ENCODE data around the gene SPARCL1.
A peak's percentile ranks its signal among the peaks of the same experiment; 100 is the strongest.
"Not testable (repeated sequence)": the region's sequence is repeated elsewhere in the genome, so short reads cannot be mapped to it uniquely, and the experiment has no call there.

SPARCL1 gene

GRCh38 chr4:87462102-87462501 is 67.1 kb downstream of the SPARCL1 start:
- no peak for DNase-seq (ENCODE audit: low read depth, low spot score)
- H3K27ac ChIP-seq = no peak overlapping the region

GRCh38 chr4:87461281-87461700 is 67.9 kb downstream of the SPARCL1 start:
- peak; percentile 16 for DNase-seq (ENCODE audit: low read depth, low spot score)
- H3K27ac ChIP-seq = peak overlapping the region; percentile 34

DNA sequence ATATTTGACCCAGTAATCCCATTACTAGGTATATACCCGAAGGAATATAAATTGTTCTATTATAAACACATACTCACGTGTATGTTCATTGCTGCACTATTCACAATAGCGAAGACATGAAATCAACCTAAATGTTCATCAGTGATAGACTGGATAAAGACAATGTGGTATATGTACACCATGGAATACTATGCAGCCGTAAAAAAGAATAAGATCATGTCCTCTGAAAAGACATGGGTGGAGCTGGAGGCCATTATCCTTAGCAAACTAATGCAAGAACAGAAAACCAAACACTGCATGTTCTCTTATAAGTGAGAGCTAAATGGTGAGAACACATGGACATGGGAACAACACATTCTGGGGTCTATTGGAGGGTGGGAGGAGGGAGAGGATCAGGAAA is 70.3 kb downstream of the SPARCL1 start:
- no peak overlapping the region for H3K27ac ChIP-seq
- DNase-seq (ENCODE audit: low read depth, low spot score) = no peak

GRCh38 chr4:87451537-87451936 is 77.6 kb downstream of the SPARCL1 start:
- H3K27ac ChIP-seq = no peak overlapping the region
- DNase-seq (ENCODE audit: low read depth, low spot score) = no peak

- not testable (repeated sequence) for DNase-seq (ENCODE audit: low read depth, low spot score); H3K27ac ChIP-seq
Observed at GRCh38 chr4:87446375-87446774, 82.8 kb downstream of the SPARCL1 start.

GRCh38 chr4:87445964-87446363 is 83.2 kb downstream of the SPARCL1 start:
- no peak for DNase-seq (ENCODE audit: low read depth, low spot score)
- H3K27ac ChIP-seq = no peak overlapping the region

DNA sequence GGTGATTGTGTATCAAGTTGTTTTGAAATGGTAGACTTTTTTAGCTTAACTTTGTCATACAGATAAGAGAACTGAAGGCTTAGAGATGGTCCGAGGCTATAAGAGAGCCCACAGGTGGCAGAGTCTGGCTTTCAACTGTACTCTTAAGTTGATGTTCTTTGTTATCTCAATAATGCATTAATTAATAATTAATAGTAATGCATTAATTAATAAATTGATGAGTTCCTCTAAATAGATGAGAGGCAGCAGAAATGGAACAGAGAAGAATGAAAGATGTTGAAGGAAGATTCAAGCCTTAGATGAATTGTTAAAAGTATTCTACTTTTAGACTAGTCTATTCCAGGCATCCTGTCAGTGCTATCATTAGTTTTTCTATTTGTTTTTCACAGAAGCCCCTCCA is 84.4 kb downstream of the SPARCL1 start:
- H3K27ac ChIP-seq = no peak overlapping the region
- DNase-seq (ENCODE audit: low read depth, low spot score) = no peak

- no peak for DNase-seq (ENCODE audit: low read depth, low spot score)
- H3K27ac ChIP-seq = no peak overlapping the region
Observed at GRCh38 chr4:87442889-87443288, 86.3 kb downstream of the SPARCL1 start.

- H3K27ac ChIP-seq = no peak overlapping the region
- no peak for DNase-seq (ENCODE audit: low read depth, low spot score)
Observed at GRCh38 chr4:87433342-87433741, 95.8 kb downstream of the SPARCL1 start.

GRCh38 chr4:87430038-87430437 is 99.1 kb downstream of the SPARCL1 start:
- DNase-seq (ENCODE audit: low read depth, low spot score) = no peak

GRCh38 chr4:87428979-87429378 is 100.2 kb downstream of the SPARCL1 start:
- H3K27ac ChIP-seq = no peak overlapping the region
- DNase-seq (ENCODE audit: low read depth, low spot score) = no peak

More at GRCh38 chr4:87430038-87430437, 99.1 kb downstream of the SPARCL1 start:
- no peak overlapping the region for H3K27ac ChIP-seq

DNA sequence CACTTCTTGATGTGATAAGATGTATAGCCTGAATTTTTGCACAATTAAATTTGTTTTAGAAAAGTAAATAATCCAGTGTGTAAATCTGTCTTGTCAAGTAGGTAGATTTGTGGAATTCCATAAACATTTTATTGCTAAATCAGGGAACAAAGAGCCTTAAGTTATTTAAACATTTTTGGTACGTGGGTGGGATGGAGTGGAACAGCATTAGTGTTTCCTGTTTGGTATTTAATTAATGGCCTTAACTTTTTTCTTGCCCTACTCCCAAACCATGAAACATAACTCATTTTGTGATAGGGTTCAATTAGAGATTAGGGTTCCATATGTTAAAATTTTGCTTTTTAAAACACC is 101.7 kb downstream of the SPARCL1 start:
- DNase-seq (ENCODE audit: low read depth, low spot score) = no peak
- H3K27ac ChIP-seq = no peak overlapping the region

- DNase-seq (ENCODE audit: low read depth, low spot score) = no peak
Observed at GRCh38 chr4:87426865-87427517, 102.2 kb downstream of the SPARCL1 start.

GRCh38 chr4:87425711-87426110 is 103.5 kb downstream of the SPARCL1 start:
- no peak for DNase-seq (ENCODE audit: low read depth, low spot score)
- peak overlapping the region; percentile 44 for H3K27ac ChIP-seq

More at GRCh38 chr4:87426865-87427517, 102.2 kb downstream of the SPARCL1 start:
- no peak overlapping the region for H3K27ac ChIP-seq

DNA sequence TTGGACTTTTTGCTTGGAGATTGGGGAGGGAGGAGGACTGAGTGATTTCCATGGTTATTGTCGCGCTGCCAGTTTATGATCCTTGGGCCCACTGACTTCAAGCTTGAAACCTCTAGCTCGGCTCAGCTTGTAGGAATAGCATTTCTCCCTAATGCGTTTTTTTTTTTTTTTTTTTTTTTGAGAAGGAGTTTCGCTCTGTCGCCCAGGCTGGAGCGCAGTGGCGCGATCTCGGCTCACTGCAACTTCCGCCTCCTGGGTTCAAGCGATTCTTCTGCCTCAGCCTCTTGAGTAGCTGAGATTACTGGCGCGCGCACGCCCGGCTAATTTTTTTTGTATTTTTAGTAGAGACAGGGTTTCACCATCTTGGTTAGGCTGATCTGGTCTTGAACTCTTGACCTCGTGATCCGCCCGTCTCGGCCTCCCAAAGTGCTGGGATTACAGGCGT is 105.1 kb downstream of the SPARCL1 start:
- not testable (repeated sequence) for DNase-seq (ENCODE audit: low read depth, low spot score)
- peak overlapping the region; percentile 44 for H3K27ac ChIP-seq
